HG02759 (cell line): ENCODE results near the gene ACTRT3.
"Not testable (repeated sequence)": the region's sequence is repeated elsewhere in the genome, so short reads cannot be mapped to it uniquely, and the experiment has no call there.

Experiments
- ATAC-seq: cut with Tn5 transposase; IDR thresholded peaks from one replicate; pipeline ENCODE4 v1.9.1; 2021; ENCODE audit warnings: mild to moderate bottlenecking, moderate library complexity; ENCODE audit not compliant: unreplicated experiment

Gene ACTRT3

DNA sequence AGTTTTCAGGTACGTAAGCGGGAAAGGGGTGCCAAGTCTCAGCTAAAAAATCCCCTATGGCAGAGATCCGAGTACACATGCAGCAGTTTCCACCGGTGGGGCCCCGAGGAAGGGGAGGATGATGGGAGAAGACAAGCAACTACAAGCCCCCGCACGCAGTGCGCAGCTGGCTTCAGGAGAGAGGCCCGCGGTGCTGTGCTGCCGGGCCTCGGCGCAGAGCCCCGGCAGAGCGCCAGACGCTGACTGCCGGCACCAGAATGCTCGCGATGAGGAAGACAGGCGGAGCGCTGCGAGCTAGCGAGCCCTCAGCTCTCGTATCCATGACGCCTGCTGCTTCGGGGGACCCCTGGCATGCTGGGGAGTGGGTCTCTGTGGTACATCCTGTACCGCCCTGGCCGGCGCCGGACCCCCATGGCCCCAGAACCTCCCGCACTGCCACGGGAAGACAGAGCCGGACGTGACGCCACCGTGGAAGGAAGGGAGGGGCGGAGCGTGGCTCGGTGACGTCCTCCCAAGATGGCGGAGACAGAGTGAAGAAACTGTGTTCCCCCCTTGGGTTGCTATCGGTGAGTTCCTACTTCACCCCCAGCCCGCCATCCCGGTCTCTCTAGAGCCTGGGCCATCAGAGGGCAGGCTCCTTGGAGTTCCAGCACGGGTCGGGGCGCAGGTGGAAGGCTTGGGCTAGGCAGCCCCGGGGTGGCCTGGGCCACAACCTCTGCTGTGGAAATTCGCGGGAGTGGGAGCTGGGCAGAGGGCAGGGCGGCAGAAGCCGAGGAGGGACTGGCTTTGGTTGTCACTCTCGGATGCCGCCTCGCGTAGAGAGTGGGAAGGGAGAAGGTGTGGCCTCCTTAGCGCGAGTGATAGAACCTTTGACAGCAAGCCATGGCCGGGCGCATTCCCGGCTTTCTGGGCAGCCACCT is 3.8 kb upstream of the ACTRT3 start, which contains the start of gene MYNN:
TSS of gene MYNN (plus strand) at position 500 of the 920 bp plus-strand sequence. CDS start 900 bp downstream, outside the sequence.
- peak; percentile 80 for ATAC-seq

DNA sequence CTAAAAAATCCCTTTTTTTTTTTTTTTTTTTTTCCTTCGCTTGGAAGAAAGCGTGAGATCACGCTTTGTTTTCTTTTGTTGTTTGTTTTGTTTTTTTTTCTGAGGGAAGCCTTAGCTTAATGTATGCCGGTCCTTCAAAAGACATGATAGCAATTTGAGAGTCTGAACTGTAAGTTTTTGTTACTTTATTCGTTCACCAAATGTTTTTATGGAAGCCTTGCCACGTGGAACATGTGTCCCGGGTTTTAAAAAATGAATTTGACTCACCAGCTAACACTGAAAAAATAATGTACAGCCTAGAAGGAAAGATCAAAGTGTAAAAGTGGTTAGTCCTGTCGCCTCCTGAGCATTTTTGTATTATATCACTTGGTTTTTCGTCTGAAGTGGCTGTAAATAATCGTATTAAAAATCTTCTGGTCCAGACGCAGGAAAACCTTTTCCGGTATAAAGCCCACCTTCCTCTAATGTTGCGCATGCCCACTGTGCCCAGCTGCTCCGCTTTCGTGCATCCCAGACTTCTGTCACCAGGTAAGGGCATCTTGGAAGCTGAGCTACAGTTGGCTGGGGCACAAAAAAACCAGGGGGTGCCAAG is 3.0 kb upstream of the ACTRT3 start:
- peak; percentile 23 for ATAC-seq

DNA sequence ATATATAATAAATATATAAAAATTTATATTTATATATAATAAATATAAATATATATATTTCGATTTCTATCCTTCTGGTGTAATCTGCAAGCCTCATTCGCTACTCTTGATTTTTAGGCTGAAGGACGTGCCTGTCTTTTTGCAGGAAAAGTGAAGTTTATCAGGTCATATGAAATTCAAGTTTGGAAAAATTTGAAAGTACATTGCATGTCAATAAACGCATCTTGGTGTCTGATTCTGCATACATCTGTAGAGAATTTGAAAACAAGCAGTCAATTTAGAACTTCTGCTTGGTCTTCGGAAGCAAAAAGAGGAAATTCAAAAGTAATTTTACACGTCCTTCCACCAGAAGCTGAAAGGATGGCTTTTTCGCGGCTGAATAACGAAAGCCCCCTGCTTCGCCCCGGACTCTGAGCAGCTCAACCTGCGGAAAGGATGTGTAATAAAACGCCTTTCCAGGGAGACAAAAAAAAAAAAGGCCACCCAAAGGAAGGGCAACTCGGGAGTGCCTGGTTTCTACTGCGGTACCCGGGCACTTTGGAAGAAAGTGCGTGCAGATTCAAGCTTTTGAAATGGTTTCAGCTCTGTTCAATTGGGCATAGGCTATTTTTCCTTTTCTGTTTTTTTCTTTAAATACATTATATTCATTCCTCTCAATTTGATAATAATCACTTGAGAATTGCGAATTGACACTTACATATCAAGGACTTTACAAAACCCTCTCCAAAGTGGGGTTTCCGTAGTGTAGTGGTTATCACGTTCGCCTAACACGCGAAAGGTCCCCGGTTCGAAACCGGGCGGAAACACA is 2.3 kb upstream of the ACTRT3 start:
- ATAC-seq, result peak; percentile 14

- peak; percentile 85 for ATAC-seq
These were observed 4.3 kb downstream of the ACTRT3 start, which contains the start of gene TERC for GRCh38 chr3:169764882-169765612. TSS of gene TERC (minus strand) at chr3:169765060.

DNA sequence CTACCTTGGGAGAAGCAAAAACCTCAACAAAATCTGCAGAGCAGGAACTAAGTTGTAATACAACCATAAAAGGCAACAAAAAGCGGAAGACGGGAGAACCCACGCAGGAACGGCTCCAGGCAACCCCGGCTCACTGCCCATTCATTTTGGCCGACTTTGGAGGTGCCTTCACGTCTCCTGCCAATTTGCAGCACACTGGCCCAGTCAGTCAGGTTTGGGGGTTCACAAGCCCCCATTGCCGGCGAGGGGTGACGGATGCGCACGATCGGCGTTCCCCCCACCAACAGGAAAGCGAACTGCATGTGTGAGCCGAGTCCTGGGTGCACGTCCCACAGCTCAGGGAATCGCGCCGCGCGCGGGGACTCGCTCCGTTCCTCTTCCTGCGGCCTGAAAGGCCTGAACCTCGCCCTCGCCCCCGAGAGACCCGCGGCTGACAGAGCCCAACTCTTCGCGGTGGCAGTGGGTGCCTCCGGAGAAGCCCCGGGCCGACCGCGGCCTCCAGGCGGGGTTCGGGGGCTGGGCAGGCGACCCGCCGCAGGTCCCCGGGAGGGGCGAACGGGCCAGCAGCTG is 5.0 kb downstream of the ACTRT3 start:
- peak; percentile 38 for ATAC-seq

DNA sequence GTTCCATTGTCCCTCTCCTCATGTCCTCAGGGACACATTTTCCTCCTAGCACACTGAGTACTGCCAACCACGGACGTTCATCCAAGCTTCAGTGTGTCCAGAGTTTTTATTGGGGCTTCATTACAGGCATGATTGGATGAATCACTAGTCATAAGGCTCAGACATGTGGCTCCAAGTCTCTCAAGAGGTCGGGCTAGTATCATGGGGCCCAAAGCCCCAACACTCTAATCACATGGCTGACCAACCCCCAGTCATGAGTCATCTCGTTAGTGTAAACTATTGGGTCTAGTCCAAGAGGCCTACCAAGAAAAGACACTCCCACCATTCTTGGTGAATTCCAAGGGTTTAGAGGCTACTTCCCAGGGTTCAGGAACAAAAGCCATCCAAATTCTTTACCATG is 8.9 kb downstream of the ACTRT3 start:
- no peak for ATAC-seq

- ATAC-seq, result peak; percentile 38
These were observed 10.1 kb downstream of the ACTRT3 start for GRCh38 chr3:169759256-169759655.

DNA sequence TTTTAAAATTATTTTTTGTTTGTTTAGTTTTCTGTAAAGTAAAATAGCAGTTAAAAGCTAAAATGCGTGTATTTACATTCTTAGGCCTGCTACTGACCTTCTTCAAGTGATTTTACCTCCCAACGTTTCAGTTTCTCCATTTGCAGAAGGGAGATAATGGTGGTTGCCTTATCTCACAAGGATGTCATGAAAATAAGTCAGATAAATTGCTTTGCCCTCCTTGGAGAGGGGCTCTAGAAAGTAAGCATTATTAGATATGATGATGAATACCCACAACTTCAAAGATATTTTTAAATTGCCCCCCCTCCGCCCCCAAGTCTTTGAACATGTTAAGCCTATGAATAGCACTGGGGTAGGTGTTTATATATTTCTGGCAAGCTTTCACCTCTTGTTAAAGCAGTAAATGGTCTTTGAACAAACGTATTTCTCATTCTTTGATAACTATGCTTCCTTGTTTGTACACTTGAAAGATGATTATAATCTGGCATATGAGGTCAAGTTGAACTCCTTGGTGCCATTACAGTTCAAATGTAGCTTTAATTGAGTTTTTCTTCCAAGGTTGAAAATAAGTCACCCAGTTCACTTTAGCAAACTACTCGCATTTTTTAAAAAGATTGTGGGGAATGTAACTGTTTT is 10.9 kb downstream of the ACTRT3 start:
- ATAC-seq, result no peak

DNA sequence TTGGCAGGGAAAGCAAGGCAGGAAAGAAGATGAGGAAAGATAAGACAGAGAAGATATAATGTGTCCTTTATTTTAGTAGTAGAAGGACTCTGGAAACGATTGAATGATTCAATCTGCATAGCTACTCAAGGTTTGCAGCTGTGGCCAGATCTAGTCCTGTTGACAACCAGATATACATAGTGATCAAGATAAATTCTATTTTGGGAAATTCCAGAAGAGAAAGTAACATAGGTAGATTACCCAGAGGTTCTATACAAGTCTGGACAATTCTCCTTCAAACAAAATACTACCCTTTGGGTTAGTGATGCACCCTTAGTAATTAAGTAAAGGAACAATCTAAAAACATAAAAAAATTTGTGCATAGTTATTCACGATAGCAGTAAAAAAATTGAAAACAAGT is 13.9 kb downstream of the ACTRT3 start:
- no peak for ATAC-seq

- ATAC-seq, result no peak
These were observed 14.7 kb downstream of the ACTRT3 start for GRCh38 chr3:169754711-169755110.

GRCh38 chr3:169751875-169752274 is 17.5 kb downstream of the ACTRT3 start:
- no peak for ATAC-seq

- no peak for ATAC-seq
These were observed 18.7 kb downstream of the ACTRT3 start for GRCh38 chr3:169750665-169751064.

DNA sequence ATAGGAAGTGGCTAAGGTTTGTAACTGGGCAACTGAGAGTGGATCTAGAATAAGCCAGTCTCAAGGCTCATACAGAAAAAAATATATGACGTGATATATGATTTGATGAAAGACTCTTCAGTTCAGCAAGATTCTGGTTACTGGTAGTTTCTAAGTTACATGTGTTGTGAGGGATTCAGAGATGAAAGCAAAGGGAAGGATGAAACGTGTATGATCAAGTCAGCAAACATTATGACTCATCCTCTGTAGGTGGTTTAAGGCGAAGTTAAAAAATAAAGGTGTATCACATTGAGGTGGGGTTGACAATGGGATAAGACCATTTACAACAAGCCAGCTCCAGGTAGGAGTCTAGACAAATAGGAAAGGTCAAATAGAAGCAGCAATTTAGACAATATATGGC is 20.7 kb downstream of the ACTRT3 start:
- ATAC-seq, result no peak

DNA sequence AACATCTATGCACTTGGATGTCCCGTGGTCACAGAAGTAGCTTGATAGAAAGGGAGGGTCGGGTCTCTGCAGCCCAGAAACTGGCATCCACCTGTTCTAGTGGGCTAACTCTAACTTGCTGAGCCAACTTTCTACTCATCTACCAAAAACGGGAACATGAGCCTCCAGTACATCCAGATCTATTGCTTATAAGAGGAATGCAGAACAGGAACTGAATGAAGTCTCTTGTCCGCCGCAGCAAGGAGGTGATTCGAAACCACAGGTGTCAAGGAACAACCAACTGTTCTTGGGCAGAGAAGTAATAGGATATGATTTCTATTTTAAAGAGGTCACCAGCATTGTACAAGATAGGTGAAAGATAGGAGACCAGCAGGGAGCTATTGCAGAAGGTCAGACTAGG is 22.4 kb downstream of the ACTRT3 start:
- ATAC-seq, result no peak

GRCh38 chr3:169744366-169745054 is 24.9 kb downstream of the ACTRT3 start:
- no peak for ATAC-seq

DNA sequence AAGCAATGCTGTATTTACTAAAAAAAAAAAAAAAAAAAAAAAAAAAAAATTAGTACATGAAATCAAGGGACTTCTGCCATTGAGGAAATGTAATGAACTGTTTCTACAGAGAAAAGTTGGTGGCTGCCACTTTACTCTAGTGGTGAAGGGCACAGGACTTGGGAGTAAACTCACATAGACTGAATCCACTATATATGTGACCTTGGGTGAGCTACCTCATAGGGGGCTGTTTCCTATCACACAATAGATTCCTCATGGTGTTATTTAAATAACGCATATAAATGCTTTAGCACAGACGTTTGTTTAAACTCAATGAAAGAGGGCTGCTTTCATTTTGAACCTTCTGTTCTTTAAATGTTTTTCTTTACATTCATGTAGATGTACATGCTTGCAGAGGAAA is 30.3 kb downstream of the ACTRT3 start:
- no peak for ATAC-seq

DNA sequence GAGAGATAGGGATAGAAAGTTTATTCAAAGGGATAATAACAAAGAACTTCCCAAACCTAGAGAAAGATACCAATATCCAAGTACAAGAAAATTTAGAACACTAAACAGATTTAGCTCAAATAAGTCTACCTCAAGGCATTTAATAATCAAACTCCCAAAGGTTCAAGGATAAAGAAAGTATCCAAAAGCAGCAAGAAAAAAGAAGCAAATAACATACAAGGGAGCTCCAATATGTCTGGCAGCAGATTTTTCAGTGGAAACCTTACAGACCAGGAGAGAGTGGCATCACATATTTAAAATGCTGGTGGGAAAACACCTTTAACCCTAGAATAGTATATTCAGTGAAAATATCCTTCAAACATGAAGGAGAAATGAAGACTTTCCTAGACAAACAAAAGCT is 37.5 kb downstream of the ACTRT3 start:
- not testable (repeated sequence) for ATAC-seq

- no peak for ATAC-seq
These were observed 46.6 kb downstream of the ACTRT3 start for GRCh38 chr3:169722724-169723123.

- ATAC-seq, result not testable (repeated sequence)
These were observed 50.9 kb downstream of the ACTRT3 start for GRCh38 chr3:169718415-169718814.
